Midbrain (tissue), 1 donor: ENCODE data around the gene GABBR2.

Experiments
- DNase-seq: peaks from one replicate; lab custom pipeline; 2025; lab: John Stamatoyannopoulos, UW

GABBR2 gene

DNA sequence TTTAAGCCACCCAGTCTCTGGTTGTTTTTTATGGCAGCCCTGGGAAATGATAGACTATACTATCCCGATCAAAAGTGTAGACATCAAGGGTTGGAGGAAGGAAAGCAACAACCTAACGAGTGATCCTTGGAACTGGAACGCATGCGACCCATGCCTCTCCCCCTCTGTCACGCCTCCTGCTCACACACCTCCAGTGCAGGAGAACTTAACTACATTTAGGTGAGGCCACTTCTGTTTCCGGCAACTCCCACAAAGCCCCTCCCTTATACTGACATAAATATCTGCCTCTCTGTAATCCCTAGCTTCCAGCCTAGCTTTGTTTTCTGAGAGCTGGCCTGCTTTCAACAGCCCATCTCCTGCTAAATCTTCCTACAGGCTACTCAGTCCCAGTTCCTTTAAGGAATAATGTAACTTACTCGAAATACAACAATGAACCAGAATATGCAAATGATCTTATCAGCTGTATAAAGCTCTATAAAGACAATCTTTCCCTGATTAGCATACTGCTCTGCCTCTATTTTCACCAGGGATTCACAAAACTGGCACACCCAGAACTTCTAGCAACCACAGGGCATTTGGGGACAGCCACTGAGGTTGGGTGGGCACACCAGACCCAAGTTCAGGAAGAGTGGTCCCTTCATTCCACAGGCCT, 73.9 kb downstream of the GABBR2 start:
- DNase-seq: no peak

DNA sequence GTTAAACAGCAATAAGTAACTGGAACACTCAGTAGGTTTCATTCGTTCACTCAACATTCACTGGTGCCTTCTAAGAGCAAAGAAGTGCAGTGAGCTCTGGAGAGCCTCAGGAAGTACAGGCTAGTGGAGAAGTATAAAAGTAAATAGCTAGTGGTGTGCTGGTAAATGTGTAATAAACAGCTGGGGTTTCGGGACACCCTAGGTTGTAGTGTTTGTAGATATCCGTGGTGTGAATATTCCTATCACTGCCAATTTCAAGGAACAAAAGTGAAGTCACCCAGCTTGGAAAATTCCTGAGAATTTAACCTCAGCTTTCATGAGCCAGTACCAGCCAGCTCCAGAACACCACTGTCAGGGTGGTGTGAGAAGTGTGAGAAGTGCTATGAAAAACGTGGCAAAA, 75.9 kb downstream of the GABBR2 start:
- no peak for DNase-seq

DNA sequence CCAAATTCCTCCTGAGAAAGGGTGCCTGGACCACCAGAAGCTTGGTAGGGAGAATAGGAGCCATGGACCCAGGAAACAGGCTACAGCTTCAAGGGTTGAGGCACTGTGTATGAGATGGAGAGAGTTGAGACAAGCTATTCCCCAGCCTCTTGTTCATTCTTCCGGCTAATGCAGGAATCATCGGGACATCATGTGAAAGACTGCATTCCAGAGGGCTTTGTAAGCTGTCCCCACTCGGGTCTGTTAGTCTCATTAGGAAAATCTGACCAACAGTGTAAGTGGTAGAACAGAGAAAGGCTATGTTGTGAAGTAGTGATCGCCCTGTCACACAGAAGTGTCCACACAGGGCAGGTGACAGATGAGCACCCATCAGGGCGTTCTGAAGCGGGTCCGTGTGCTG, 81.4 kb downstream of the GABBR2 start:
- DNase-seq: no peak

DNA sequence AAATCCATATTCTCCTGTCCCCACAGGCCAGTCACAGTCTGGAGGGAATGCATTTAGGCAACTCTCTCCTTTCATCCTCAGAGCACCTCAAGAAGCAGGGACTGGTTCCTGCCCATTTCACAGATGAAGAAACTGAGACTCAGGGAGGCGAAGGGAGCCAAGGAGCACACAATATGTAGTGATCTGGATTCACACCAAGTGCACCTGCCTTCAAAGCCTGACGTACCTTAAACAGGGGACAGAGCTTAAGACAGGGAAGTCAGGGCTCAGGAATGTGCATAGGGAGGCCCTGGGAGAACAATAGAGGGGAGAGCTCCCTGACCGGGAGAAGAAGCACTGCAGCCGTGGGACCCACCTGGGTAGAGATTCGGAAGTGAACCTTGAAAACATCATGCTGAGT, 83.0 kb downstream of the GABBR2 start:
- DNase-seq: no peak

DNA sequence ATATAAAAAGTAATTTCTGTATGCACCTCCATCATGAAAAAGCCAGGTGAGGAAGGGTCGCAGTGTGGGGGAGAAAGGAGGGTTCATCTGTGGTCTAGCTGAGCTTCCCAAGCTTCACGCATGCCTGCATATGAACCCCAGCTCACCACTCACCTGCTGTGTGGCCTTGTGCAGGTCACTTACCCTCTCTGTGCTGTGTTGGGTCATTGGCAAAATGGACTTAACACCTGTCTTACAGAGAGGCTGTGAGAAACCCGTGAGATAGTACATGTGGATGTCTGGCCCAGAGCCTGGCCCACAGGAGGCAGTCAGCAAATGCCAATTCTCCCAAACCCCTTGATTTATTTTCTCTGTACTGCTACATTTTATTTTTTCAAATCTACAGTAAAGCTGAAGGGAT, 88.9 kb downstream of the GABBR2 start:
- no peak for DNase-seq

DNA sequence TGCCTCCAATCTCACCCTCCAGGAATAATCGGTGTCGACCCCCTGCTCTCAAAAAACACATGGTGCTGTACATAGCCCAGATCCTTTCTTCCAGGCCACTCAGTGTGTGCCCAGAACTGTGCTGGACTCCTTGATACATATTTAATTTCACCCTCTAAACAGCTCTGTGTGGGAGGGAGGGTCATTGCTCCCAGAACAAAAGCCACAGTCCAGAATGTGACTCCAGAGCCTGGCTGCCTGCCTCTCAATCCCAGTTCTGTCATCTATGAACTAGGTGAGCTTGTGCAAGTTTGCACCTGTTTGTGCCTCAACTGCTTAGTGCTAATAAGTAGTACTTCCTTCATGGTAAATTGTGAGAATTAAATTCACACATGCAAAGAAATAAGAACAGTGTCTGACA, 93.1 kb downstream of the GABBR2 start:
- DNase-seq: no peak

- no peak for DNase-seq
Observed at GRCh38 chr9:98614941-98615340, 93.8 kb downstream of the GABBR2 start.

- no peak for DNase-seq
Observed at GRCh38 chr9:98612061-98612752, 96.5 kb downstream of the GABBR2 start.

GRCh38 chr9:98611319-98611718, 97.4 kb downstream of the GABBR2 start:
- no peak for DNase-seq

GRCh38 chr9:98610711-98611110, 98.0 kb downstream of the GABBR2 start:
- DNase-seq: no peak

- no peak for DNase-seq
Observed at GRCh38 chr9:98610211-98610610, 98.5 kb downstream of the GABBR2 start.

DNA sequence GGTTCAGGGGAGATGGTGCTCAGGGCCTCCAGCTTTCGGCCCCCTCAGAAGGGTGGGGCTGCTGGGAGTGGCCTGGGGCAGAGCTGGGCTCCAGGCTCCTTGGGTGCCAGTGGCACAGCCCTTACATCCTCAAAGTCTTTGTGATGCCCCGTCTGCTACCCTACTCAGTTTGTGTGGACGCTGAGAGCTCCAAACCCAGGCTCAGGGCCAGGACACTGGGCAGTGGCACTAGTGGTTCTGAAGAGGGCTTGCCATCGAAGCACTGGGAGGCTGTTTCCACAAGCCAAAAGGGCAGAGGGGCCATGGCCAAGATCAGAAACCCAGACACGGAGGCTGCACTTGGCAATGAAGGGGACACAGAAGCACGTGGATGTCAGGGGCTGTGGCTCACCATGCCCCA, 99.1 kb downstream of the GABBR2 start:
- no peak for DNase-seq

DNA sequence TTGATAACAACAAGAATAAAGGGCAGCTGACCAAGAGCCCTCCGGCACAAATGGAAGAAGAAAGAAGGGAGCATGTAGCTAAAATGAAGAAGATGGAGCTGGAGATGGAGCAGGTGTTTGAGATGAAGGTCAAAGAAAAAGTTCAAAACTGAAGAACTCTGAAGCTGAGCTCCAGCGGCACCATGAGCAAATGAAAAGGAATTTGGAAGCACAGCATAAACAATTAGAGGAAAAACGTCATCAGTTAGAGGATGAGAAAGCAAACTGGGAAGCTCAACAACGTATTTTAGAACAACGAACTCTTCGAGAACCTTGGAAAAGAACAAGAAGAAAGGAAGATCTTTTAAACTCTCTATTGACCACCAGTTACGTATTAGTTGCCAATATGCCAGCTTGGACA, 100.9 kb downstream of the GABBR2 start:
- DNase-seq: no peak

GRCh38 chr9:98607152-98607551, 101.6 kb downstream of the GABBR2 start:
- DNase-seq: no peak

DNA sequence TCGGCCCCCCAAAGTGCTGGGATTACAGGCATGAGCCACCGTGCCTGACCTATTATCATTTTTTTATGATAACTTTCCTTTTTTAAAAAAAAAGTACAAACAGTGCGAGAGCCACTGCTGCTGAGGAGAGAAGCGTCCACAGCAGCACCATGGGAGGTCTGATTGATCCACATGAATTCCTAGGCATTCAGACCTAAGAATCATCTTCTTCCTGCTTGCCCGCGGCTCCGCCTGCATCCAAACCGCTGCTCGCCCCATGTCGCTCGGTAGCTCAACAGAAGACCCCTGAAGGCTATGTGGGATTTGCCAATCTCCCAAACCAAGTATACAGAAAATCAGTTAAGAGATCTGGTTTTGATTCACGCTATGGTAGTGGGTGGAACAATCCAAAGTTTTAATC, 102.0 kb downstream of the GABBR2 start:
- no peak for DNase-seq

GRCh38 chr9:98605116-98605515, 103.6 kb downstream of the GABBR2 start:
- no peak for DNase-seq

DNA sequence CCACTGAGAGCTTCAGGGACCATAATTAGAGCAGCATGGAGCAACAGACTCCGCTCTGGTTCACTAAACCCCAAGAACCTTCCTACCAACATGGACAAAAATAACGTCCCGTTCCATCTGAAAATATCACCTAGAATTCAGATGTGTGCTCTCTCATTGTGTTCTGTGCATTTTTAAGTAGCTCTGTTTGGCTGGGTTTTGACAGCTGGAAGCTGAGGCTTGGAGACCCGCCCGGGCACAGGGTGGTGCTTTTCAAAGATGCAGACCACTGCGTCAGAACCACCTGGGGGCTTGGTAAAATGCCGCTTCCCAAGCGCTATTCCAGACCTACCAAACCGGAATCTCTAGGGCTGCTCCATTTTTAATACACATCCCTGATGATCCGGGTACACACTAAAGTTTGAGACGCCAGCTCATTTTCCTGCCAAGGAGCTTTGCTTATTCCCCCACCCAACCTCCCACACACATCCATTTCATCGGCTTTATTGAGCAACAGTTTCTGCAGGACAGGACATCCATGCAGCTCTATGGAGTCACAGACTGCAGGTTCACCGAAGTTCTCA, 104.8 kb downstream of the GABBR2 start:
- peak; percentile 46 for DNase-seq

DNA sequence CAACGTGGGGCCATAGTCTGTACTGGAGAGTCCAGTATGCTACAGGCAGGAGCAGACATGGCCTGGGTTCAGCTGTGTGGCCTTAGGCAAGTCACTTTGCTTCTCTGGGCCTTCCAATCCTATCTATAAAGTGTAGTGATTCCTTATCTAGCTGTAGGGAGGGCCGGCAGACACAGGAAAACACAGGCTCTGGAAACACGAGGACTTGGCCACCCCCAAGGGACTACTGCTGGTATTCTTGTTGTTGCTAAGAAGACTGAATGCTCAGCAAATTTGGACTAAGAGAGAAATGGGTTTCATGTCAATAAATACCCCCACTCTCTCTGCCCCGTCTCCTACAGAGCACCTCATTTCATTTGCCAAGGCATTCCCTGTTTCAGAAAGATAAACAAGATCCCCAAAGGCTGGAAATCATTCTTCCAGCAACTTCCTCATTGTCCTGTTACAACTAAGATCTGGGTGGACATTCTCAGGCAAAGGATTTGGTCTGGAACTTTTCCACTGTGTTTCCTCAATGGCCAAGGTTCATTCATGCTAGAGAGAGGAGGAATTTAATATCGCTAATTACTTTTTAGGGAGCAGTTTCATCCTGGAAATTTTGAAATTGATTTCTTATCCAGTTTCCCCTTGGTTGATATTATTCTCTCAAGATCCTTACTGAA, 105.8 kb downstream of the GABBR2 start:
- DNase-seq: no peak

GRCh38 chr9:98600631-98601030, 108.1 kb downstream of the GABBR2 start:
- DNase-seq: no peak

DNA sequence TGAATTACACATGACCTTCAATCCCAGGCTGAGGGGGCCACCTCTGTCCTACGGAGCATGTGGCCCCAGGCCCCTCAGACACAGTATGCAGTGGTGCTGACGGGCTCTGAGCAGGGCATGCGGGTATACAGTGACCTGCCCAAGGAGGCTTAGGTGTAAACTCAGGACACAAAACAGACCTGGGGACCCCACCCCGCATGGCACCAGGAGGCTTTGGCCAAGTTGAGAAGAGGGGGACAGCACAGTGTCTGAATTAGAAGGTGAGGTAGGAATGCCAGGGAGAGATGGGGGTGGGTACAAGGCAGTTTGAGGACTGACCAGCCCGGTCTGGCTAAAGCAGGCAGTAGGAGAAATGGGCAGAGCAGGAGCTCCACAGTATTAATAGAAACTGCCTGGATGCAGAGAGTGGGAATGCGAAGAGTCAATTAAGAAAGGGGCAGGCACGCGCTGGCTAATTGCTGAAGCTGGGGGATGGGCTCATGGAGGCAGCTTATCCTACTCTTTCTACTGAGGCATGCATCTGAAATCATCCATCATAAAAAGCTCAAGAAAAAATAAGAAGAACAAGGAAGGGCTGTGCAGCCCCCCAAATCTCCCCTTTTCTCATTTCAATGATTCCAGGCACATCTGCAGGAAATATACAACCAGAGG, 109.0 kb downstream of the GABBR2 start:
- DNase-seq: no peak

GRCh38 chr9:98598861-98599260, 109.9 kb downstream of the GABBR2 start:
- DNase-seq: no peak

DNA sequence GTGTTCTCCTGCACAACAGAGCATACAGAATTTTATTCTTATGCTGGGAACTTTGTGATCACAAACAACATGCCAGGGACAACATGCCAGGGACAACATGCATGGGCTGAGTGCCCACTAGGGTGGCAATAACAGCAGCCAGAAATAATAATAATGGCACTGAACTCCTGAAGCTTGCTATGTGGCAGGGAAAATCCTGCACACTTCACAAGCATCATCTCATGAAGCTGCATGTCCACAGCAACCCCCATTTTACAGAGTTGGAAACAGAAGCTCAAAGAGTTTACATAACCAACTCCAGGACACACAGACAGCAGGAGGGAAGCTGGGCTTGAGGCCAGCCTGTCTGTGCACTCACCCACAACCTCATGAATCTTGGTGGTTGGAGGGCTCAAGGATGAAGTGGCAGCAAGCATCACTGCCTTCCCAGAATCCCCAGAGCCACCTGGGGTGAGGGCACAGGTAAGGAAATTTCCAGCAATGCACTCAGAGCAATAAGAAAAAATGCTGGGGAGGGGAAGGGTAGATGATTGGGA, 111.4 kb downstream of the GABBR2 start:
- DNase-seq: no peak
